GM23248 (cell line): Measurements from ENCODE around the gene KLF15.

Source experiments
- EZH2 ChIP-seq: fragments of 200-600 bp; sonication (generic); IDR thresholded peaks from 2 replicates; pipeline ENCODE4 v1.6.1; 2018; ENCODE audit warnings: antibody characterized with exemption, mild to moderate bottlenecking; ENCODE audit not compliant: insufficient read depth, poor library complexity, severe bottlenecking
- EZH2phosphoT487 ChIP-seq: fragments of 200-600 bp; sonication (generic); IDR thresholded peaks from 2 replicates; pipeline ENCODE4 v1.6.1; 2018; ENCODE audit warnings: antibody characterized with exemption, moderate library complexity, mild to moderate bottlenecking, low read depth; ENCODE audit not compliant: insufficient read depth

- TF ChIP-seq EZH2: no peak
- no peak for TF ChIP-seq EZH2phosphoT487
Observed at GRCh38 chr3:126312341-126312740, 44.9 kb downstream of the KLF15 start.
